Naive B cell (primary cell): Measurements from ENCODE around the gene CFAP119. TPM values are rescaled to one million over a fixed set of nuclear protein-coding genes. Genes with fewer than 3 reads are reported as not detected.

ENCODE experiments used
- ATAC-seq, 2 donors: fragments of 150-1000 bp; cut with Tn5 transposase; 2 replicates each; pipeline ENCODE4 v1.10.0; 2021; ENCODE audit warnings: low read depth in 2 of 2, mild to moderate bottlenecking in 2 of 2, moderate library complexity in 2 of 2
- DNase-seq: peaks from one replicate; pipeline ENCODE4 v3.0.0; 2022
- H3K27ac Mint-ChIP-seq, 6 donors: one replicate each; pipeline ENCODE4 v1.8.0; 2020 to 2022; ENCODE audit warnings: mild to moderate bottlenecking in 6 of 6, mixed read lengths in 6 of 6, moderate library complexity in 5 of 6, inconsistent platforms in 2 of 6
- H3K27me3 Mint-ChIP-seq, 3 donors: one replicate each; pipeline ENCODE4 v1.8.0; 2021 to 2022; ENCODE audit warnings: mixed read lengths in 3 of 3, mild to moderate bottlenecking in 1 of 3
- H3K36me3 Mint-ChIP-seq, 2 donors: one replicate each; pipeline ENCODE4 v1.8.0; 2020 to 2022; ENCODE audit warnings: mixed read lengths in 2 of 2, inconsistent platforms in 1 of 2, mild to moderate bottlenecking in 1 of 2
- H3K4me1 Mint-ChIP-seq, 3 donors: one replicate each; pipeline ENCODE4 v1.8.0; 2020 to 2022; ENCODE audit warnings: mixed read lengths in 3 of 3, inconsistent platforms in 1 of 3, mild to moderate bottlenecking in 1 of 3, moderate library complexity in 1 of 3
- H3K4me3 Mint-ChIP-seq, 8 donors: one replicate each; pipeline ENCODE4 v1.8.0; 2020 to 2022; ENCODE audit warnings: mild to moderate bottlenecking in 8 of 8, mixed read lengths in 8 of 8, moderate library complexity in 8 of 8, inconsistent platforms in 2 of 8
- H3K9me3 Mint-ChIP-seq, 7 donors: one replicate each; pipeline ENCODE4 v1.8.0; 2020 to 2022; ENCODE audit warnings: mixed read lengths in 7 of 7, mild to moderate bottlenecking in 5 of 7, inconsistent platforms in 2 of 7, moderate library complexity in 1 of 7
- polyA plus RNA-seq, 6 donors: library from polyadenylated mRNA; unstranded; fragments of 300-500 nt; fragmentation: Illumina TruSeq; gene quantifications; one replicate each; pipeline ENCODE4 v1.2.3, GENCODE V29; 2021; ENCODE audit warnings: low read depth in 6 of 6

Gene CFAP119
- polyA plus RNA-seq, 6 donors from 2014 or later: 0.16 to 0.88 (median 0.62) TPM

DNA sequence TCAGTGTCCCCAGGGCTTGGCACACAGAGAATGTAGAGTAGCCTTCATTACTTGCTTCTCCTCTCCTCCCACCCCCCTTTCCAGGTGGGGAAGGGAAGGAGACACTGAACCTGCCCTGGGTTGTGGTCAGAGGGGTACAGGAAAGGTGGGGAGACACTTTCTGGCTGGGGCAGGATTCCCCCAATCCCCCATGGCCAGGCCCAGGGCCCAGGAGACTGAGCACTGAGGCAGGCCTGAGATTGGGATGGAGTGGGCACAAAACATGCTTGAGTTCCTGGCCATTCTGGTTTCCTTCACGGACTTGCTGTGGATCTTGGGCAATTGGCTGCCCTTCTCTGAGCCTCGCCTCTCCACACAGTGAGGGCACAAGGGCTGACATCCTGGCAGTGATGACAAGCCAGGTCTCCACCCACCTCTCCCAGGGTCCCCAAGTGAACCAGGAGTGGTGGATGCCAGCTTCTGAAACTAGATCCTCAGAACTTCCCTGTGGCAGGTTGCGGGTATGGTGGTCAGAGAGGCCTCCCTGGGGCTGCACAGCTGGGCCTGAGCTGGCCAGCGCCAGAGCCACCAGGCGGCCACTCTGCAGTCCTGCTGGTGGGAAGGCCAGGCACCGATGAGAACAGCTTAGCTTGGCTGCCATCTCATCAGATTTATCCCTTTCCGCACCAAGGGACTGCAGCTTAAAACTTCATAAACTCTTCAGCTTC, 15.9 kb upstream of the CFAP119 start:
- H3K36me3 Mint-ChIP-seq: peaks cover 0 to 4% of the 10 kb centered on the region in 2 donors

DNA sequence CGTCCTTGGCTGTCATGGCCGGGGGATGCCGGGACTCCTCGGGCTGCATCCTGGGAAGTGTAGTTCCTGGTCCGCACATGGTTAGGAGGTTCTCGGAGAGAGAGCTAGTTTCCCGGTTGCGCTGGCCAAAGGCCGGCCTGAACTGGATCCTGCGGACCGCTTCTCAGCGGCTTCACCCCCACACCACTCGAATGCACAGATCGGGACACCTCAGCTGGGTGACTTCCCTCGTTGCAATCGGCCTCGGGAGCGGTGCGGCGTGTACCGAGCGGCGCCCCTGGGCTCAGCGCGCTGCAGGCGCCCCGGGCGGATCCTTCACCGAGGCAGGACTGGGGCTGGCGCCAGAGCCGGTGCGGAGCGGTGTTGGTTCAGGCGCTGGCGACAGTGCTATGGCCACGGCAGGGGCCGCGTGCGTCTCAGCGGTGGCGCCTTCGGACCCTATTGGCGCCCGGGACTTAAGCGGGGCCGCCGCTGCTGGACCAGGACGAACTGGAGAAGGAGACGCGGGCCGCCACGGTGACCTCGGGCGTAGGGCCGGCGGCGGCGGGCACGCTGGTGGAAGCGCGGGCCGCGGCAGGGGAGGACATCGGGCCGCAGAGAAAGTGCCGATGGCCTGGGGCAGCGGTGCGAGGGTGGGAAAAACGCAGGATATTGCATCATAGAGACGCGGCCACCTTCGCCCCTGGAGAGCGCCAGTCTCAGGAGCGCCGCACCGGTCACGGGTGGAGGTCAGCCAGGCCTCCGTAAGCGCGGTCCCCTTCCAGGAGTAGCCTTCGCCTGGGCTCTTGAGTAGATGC, 13.7 kb upstream of the CFAP119 start:
- H3K27ac Mint-ChIP-seq: peak overlapping the region in 1 of 6 donors; percentile 42

More for the DNA sequence above, 15.9 kb upstream of the CFAP119 start:
- peaks cover 6 to 21% (median 11%) of the 10 kb centered on the region in 3 donors for H3K27me3 Mint-ChIP-seq
- no peaks in the 10 kb centered on the region for H3K9me3 Mint-ChIP-seq
- H3K4me3 Mint-ChIP-seq: peak overlapping the region in 3 of 8 donors; percentile 10 to 61 (median 41)
- DNase-seq: no peak
- no peak for ATAC-seq
- peaks cover 20 to 39% (median 36%) of the 10 kb centered on the region in 3 donors for H3K4me1 Mint-ChIP-seq
- no peak overlapping the region for H3K27ac Mint-ChIP-seq

DNA sequence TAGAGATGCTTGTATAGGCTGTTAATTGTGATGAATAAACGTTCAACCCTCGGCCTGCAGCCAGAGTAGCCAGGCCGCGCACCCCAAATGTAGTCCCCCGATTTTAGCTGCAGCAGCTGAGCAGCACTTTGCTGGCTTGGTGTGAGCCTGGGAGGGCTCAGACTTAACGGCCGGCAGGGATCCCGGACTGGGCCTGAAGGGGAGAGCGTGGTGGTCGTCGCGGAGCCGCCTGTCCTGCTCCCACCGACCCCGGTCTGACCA, 13.2 kb upstream of the CFAP119 start:
- Mint-ChIP-seq H3K4me1 (peaks cover 25 to 48% (median 42%) of the 10 kb centered on the region in 3 donors), H3K4me3 (peak overlapping the region; percentile 61 to 95 (median 88)), H3K27me3 (peaks cover 6 to 21% (median 11%) of the 10 kb centered on the region in 3 donors), H3K36me3 (peaks cover 0 to 15% of the 10 kb centered on the region in 2 donors), H3K27ac (peak overlapping the region in 1 of 6 donors; percentile 42), H3K9me3 (no peaks in the 10 kb centered on the region)
- no peak for ATAC-seq
- DNase-seq: no peak

More for the DNA sequence above, 13.7 kb upstream of the CFAP119 start:
- Mint-ChIP-seq H3K4me3 (peak overlapping the region; percentile 61 to 95 (median 88)), H3K4me1 (peaks cover 25 to 48% (median 42%) of the 10 kb centered on the region in 3 donors), H3K27me3 (peaks cover 6 to 21% (median 11%) of the 10 kb centered on the region in 3 donors), H3K9me3 (no peaks in the 10 kb centered on the region), H3K36me3 (peaks cover 0 to 15% of the 10 kb centered on the region in 2 donors)
- DNase-seq (peak; percentile 33), ATAC-seq (peak; percentile 78 to 80)

DNA sequence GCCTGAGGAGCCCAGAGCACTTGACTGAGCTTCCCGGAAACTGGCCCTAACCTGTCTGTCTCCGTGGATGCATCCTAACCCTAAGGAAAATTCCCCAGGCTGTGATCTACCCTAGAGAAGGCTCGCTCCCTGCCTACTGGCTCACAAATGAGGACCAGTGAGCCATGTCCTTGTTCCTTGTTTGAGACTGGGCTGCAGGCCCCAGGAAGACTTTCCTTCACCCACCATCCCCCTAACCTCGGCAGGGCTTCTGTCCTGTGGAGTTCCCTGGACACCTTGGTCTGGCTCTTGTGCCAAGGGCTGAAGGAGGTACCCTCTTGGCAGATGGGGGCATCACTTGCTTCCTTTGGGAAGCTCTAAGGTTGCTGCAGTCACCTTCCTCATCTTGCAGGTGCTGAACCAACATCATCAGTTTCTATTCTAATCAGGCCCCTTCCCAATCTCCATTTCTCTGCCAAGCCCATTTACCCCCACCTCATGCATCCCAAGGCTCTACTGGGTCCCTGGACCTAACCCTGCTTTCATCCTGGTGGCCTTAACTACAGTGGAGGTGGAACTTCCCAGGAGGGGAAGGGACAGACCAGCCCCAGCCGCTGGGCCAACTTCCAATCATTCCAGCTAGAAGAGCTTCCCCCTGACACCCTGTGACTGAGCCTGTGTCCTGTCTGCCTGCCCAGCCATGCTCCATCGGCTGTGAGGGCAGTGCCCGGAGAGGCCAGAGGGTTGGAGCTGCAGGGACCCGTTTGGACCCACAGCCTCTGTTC, 12.7 kb upstream of the CFAP119 start:
- H3K27me3 Mint-ChIP-seq: peaks cover 6 to 21% (median 11%) of the 10 kb centered on the region in 3 donors
- H3K9me3 Mint-ChIP-seq: no peaks in the 10 kb centered on the region
- H3K4me3 Mint-ChIP-seq: peak overlapping the region; percentile 61 to 95 (median 88)
- no peak for DNase-seq
- peaks cover 25 to 48% (median 42%) of the 10 kb centered on the region in 3 donors for H3K4me1 Mint-ChIP-seq
- no peak for ATAC-seq
- H3K27ac Mint-ChIP-seq: peak overlapping the region in 1 of 6 donors; percentile 89
- peaks cover 0 to 15% of the 10 kb centered on the region in 2 donors for H3K36me3 Mint-ChIP-seq

DNA sequence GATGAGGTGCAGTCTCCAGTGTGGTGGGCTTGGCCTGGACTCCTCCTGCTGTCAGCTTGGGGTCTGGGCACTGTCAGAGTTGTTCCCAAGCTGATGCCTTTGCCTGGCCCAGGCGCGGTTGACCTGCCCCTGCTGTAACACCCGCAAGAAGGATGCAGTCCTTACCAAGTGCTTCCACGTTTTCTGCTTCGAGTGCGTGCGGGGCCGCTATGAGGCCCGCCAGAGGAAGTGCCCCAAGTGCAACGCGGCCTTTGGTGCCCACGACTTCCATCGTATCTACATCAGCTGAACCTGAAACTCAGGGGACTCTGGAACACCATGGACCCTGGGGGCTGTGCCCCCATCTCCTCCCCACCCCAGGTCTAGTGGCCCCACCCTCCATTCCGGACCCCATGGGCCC, 12.0 kb upstream of the CFAP119 start:
- no peak for ATAC-seq
- Mint-ChIP-seq H3K9me3 (no peaks in the 10 kb centered on the region), H3K4me3 (peak overlapping the region in 2 of 8 donors; percentile 6 to 36), H3K27me3 (peaks cover 6 to 17% (median 11%) of the 10 kb centered on the region in 3 donors), H3K27ac (no peak overlapping the region), H3K36me3 (peaks cover 3 to 19% of the 10 kb centered on the region in 2 donors), H3K4me1 (peaks cover 25 to 48% (median 43%) of the 10 kb centered on the region in 3 donors)
- DNase-seq: no peak

DNA sequence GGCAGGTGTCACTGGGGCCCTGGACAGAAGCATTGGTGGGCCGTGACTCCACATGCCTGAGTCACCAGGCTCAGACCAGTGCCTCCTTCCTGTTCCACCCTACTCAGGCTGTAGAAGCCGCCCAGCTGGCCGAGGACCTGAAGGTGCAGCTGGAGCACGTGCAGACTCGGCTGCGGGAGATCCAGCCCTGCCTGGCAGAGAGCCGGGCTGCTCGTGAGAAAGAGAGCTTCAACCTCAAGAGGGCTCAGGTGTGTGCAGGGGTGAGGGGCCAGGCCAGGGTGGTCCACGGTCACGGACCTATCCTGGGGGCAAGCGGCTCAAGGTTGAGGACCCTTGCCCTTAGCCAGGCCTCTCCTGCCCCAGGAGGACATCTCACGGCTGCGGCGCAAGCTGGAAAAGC, 9.9 kb upstream of the CFAP119 start:
- Mint-ChIP-seq H3K4me1 (peaks cover 20 to 41% (median 38%) of the 10 kb centered on the region in 3 donors), H3K36me3 (peaks cover 12 to 32% of the 10 kb centered on the region in 2 donors), H3K27me3 (peaks cover 0 to 2% (median 2%) of the 10 kb centered on the region in 3 donors), H3K9me3 (no peaks in the 10 kb centered on the region), H3K27ac (no peak overlapping the region), H3K4me3 (peak overlapping the region in 1 of 8 donors; percentile 45)
- no peak for ATAC-seq
- no peak for DNase-seq

DNA sequence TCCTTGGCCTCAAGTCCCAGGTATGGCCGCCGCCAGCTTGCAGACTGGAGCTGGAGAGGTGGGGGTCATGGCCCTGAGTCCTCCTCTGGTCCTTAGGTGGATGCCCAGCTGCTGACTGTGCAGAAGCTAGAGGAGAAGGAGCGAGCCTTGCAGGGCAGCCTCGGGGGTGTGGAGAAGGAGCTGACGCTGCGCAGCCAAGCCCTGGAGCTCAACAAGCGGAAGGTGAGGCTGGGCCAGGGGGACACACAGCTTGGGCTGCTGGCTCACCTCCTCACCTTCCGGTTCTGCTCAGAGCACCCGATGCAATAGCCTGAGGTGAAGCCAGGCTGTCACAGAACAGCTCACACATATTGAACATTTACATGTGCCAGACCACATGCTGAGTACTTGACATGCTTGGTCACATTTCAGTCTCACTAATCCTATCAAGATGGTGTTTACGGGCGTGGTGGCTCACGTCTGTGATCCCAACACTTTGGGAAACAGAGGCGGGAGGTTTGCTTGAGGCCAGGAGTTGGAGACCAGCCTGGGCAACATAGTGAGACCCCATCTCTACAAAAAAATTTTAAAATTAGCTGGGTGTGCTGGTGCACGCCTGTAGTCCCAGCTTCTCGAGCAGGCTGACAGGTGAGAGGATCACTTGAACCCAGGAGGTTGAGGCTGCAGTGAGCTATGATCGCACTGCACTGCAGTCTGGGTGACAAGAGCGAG, 7.7 kb upstream of the CFAP119 start:
- Mint-ChIP-seq H3K4me3 (peak overlapping the region in 1 of 8 donors; percentile 29), H3K27ac (peak overlapping the region in 1 of 6 donors; percentile 42)
- peak; percentile 32 to 75 for ATAC-seq

DNA sequence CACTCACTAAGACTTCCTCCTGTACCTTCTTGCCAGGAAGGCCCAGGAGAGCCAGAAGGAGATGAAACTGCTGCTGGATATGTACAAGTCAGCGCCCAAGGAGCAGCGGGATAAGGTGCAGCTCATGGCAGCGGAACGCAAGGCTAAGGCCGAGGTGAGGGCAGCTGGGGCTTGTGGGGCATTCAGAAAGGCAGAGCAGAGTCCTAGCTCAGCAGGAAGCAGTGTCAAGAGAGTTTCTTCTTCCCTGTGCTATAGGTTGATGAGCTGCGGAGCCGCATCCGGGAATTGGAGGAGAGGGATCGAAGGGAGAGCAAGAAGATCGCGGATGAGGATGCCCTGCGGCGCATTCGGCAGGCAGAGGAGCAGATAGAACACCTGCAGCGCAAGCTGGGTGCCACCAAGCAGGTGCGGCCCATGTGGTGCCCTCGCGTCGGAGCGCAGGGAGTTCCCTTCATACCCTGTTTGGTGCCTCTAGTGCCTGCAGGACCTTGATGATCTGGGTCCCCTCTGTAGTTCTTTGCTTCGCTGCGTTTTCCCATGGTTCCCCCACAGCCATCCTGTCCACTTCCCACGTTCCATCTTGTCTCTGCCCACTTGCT, 6.8 kb upstream of the CFAP119 start:
- Mint-ChIP-seq H3K36me3 (peaks cover 17 to 32% of the 10 kb centered on the region in 2 donors), H3K27me3 (no peaks in the 10 kb centered on the region), H3K4me1 (peaks cover 16 to 20% (median 19%) of the 10 kb centered on the region in 3 donors), H3K9me3 (no peaks in the 10 kb centered on the region), H3K4me3 (no peak overlapping the region), H3K27ac (peak overlapping the region in 2 of 6 donors; percentile 75 to 96)
- ATAC-seq (no peak), DNase-seq (no peak)

More for the DNA sequence above, 7.7 kb upstream of the CFAP119 start:
- DNase-seq: no peak
- Mint-ChIP-seq H3K27me3 (no peaks in the 10 kb centered on the region), H3K4me1 (peaks cover 16 to 23% (median 22%) of the 10 kb centered on the region in 3 donors), H3K9me3 (no peaks in the 10 kb centered on the region), H3K36me3 (peaks cover 17 to 32% of the 10 kb centered on the region in 2 donors)

DNA sequence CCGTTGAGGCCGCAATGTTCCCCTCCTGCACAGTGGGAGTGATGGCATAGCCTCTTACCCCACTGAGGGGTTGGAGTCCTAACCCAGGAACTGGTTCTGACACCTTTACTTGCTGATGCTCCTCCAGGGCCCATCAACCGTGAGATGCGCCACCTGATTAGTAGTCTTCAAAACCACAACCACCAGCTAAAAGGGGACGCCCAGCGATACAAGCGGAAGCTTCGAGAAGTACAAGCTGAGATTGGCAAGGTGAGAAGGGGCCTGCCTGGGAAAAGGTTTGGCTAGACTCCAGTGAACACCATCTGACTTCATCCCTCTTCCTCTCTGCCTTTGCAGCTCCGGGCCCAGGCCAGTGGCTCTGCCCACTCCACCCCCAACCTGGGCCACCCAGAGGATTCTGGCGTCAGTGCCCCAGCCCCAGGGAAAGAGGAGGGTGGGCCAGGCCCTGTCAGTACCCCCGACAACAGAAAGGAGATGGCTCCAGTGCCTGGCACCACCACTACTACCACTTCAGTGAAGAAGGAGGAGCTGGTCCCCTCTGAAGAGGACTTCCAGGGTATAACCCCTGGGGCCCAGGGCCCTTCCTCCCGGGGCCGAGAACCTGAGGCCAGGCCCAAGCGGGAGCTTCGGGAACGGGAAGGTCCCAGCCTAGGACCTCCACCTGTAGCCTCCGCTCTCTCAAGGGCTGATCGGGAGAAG, 6.1 kb upstream of the CFAP119 start:
- no peak for DNase-seq
- Mint-ChIP-seq H3K36me3 (peaks cover 17 to 30% of the 10 kb centered on the region in 2 donors), H3K27ac (no peak overlapping the region), H3K27me3 (no peaks in the 10 kb centered on the region), H3K4me3 (no peak overlapping the region), H3K9me3 (no peaks in the 10 kb centered on the region), H3K4me1 (peaks cover 17 to 24% (median 22%) of the 10 kb centered on the region in 3 donors)
- ATAC-seq: peak; percentile 66 to 79

DNA sequence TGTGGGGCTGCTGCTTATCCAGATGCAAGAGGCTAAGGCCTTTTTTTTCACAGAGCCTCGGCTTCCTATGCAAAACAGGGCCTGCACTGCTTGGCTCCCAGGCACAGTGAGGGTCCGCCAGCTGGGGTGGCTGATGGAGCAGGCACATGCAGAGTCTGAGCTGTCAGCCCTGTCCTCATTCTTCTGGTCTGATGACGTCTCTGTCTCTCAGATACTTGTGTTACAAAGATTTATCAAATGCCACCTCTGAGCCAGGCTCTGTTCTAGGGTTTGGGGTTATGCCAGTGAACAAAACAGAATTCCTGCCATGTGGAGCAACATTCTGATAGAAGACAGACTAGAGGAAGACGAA, 5.0 kb upstream of the CFAP119 start:
- H3K4me3 Mint-ChIP-seq: peak overlapping the region in 2 of 8 donors; percentile 43 to 69
- H3K36me3 Mint-ChIP-seq: peaks cover 17 to 20% of the 10 kb centered on the region in 2 donors
- DNase-seq: no peak
- no peaks in the 10 kb centered on the region for H3K27me3 Mint-ChIP-seq
- no peak overlapping the region for H3K27ac Mint-ChIP-seq
- H3K9me3 Mint-ChIP-seq: no peaks in the 10 kb centered on the region
- H3K4me1 Mint-ChIP-seq: peaks cover 16 to 22% (median 20%) of the 10 kb centered on the region in 3 donors
- no peak for ATAC-seq

DNA sequence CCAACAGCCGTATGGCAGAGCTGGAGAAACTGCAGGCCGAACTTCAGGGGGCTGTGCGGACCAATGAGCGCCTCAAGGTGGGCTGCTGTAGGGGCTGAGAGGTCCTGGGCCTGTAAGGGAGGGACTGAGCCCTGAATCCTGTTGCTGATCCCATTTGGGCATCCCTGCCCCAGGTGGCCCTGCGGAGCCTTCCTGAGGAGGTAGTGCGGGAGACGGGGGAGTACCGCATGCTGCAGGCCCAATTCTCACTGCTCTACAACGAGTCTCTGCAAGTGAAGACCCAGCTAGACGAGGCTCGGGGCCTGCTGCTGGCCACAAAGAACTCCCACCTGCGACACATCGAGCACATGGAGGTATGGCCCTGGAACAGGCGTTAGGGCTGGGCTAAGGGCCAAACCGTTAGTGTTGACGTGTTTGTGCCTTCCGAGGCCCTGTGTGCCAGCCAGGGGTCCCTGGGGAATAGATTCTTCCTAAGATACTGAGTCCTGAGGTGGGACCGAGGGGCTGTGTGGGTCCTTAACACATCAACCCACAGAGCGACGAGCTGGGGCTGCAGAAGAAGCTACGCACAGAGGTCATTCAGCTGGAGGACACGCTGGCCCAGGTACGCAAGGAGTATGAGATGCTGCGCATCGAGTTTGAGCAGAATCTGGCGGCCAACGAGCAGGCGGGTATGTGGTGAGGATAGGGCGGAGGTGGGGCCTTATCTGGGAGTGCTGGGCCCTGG, 4.5 kb upstream of the CFAP119 start:
- peak overlapping the region in 1 of 8 donors; percentile 43 for H3K4me3 Mint-ChIP-seq
- peaks cover 17% of the 10 kb centered on the region in 2 donors for H3K36me3 Mint-ChIP-seq
- no peaks in the 10 kb centered on the region for H3K9me3 Mint-ChIP-seq
- no peaks in the 10 kb centered on the region for H3K27me3 Mint-ChIP-seq
- H3K4me1 Mint-ChIP-seq: peaks cover 16 to 22% (median 21%) of the 10 kb centered on the region in 3 donors
- ATAC-seq (no peak), DNase-seq (no peak)
- H3K27ac Mint-ChIP-seq: no peak overlapping the region
